Astrocyte of the cerebellum (primary cell): ENCODE data around the gene WDR20.
A peak's percentile ranks its signal among the peaks of the same experiment; 100 is the strongest.
"Not testable (repeated sequence)": the region's sequence is repeated elsewhere in the genome, so short reads cannot be mapped to it uniquely, and the experiment has no call there.

Source experiments
- DNase-seq: peaks from one replicate; pipeline ENCODE4 v3.0.0-alpha.2; 2011; ENCODE audit warnings: low read depth
- H3K4me3 ChIP-seq: 2 replicates; pipeline ENCODE4 v1.5.1; 2011; ENCODE audit warnings: mild to moderate bottlenecking, low read depth, low read length, moderate library complexity
- in situ Hi-C: cut with HindIII; loops from 2 replicates; pipeline ENCODE4 v1.10.0; 2017; ENCODE audit warnings: low sequenced_read_pairs
- TF ChIP-seq, protein P1 (sequence below): IDR thresholded peaks from 2 replicates; pipeline ENCODE4 v1.5.1; 2012; ENCODE audit warnings: low read length, low read depth, moderate library complexity, mild to moderate bottlenecking; ENCODE audit errors: missing control alignments

Gene WDR20

GRCh38 chr14:102235275-102235897 is 95.7 kb downstream of the WDR20 start:
- TF ChIP-seq, protein P1, sequence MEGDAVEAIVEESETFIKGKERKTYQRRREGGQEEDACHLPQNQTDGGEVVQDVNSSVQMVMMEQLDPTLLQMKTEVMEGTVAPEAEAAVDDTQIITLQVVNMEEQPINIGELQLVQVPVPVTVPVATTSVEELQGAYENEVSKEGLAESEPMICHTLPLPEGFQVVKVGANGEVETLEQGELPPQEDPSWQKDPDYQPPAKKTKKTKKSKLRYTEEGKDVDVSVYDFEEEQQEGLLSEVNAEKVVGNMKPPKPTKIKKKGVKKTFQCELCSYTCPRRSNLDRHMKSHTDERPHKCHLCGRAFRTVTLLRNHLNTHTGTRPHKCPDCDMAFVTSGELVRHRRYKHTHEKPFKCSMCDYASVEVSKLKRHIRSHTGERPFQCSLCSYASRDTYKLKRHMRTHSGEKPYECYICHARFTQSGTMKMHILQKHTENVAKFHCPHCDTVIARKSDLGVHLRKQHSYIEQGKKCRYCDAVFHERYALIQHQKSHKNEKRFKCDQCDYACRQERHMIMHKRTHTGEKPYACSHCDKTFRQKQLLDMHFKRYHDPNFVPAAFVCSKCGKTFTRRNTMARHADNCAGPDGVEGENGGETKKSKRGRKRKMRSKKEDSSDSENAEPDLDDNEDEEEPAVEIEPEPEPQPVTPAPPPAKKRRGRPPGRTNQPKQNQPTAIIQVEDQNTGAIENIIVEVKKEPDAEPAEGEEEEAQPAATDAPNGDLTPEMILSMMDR, result peak; percentile 96
- DNase-seq, result peak; percentile 83
- peak overlapping the region; percentile 16 for H3K4me3 ChIP-seq
- in situ Hi-C loops, result no loop called here

DNA sequence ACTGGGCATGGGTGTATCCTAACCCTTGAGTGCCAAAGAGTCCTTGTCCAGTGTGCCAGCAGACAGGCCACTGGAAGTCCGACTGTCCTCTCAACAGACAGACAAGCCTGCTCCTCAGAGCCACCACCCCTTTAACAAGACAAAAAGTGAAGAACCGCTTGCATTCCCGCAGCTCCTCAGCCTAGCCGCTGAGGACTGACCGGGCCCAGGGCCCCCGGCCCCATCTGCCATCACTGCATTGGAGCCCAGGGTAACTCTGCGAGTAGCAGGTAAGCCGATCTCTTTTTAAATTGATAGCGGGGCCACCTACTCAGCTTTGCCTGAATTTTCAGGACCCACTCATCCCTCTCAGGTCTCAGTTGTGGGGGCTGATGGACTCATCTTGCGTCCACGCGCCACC is 96.3 kb downstream of the WDR20 start:
- no peak overlapping the region for H3K4me3 ChIP-seq
- in situ Hi-C loops, result no loop called here
- TF ChIP-seq, protein P1, result no peak
- no peak for DNase-seq

DNA sequence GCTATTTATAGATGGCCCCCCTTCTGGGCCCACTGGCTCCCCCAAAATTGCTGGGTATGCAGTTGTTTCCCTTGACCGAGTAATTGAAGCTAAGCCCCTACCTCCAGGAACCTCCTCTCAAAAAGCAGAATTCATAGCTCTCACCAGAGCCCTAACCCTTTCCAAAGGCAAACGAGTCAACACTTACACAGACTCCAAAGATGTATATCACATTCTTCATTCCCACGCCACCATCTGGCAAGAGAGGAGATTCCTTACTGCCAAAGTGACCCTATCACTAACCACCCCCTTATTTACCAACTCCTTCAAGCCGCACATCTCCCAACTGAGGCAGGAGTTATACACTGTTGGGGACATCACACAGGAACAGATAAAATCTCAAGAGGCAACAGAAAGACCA is 98.4 kb downstream of the WDR20 start:
- TF ChIP-seq, protein P1, result no peak
- in situ Hi-C loops, result no loop called here
- no peak overlapping the region for H3K4me3 ChIP-seq
- DNase-seq, result no peak

GRCh38 chr14:102238766-102239165 is 99.1 kb downstream of the WDR20 start:
- no peak overlapping the region for H3K4me3 ChIP-seq
- TF ChIP-seq, protein P1, result no peak
- in situ Hi-C loops, result no loop called here
- DNase-seq, result no peak

DNA sequence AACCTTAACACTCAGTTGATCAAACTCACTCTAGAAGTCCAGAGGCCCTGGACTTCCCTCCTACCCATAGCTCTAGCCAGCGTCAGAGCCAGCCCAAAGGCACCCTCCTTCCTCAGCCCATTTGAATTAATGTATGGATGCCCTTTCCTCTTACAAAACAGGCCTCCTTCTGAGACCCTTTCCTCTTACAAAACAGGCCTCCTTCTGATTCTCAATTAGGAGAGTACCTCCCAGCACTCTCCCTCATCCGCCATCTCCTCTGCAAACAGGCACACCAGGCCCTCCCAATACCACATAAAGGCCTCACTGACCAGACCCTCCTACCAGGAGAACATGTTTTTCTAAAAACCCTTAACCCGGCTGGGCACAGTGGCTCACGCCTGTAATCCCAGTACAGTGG is 99.5 kb downstream of the WDR20 start:
- in situ Hi-C loops, result no loop called here
- no peak for DNase-seq
- H3K4me3 ChIP-seq, result no peak overlapping the region
- TF ChIP-seq, protein P1, result no peak

DNA sequence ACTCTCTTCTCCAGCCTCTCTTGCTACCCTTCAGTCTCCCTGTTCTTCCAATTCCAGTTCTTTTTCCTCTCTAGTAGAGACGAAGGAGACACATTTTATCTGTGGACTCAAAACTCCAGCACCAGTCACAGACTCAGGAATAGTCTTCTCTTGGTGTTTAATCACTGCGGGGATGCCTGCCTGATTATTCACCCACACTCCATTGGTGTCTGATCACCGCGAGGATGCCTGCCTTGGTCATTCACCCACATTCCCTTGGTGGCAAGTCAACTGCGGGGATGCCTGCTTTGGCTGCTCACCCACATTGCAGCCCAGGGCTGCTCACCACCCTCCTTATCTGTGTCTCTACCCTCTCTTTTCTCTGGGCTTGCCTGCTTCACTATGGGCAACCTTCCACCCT is 100.8 kb downstream of the WDR20 start:
- H3K4me3 ChIP-seq, in situ Hi-C loops, DNase-seq: not testable (repeated sequence)

DNA sequence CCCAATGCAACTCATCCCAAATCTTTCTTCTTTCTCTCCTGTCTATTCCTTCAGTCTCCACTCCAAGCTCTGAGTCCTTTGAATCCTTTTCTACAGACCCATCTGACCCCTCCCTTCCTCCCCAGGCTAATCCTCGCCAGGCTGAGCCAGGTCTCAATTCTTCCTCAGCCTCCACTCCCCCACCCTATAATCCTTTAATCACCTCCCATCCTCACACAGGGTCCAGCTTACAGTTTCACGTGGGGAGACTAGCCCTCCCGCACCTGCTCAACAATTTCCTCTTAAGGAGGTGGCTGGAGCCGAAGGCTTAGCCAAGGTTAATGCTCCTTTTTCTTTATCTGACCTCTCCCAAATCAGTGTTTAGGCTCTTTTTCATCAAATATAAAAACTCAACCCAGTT is 101.5 kb downstream of the WDR20 start:
- H3K4me3 ChIP-seq, result no peak overlapping the region
- in situ Hi-C loops, result no loop called here
- no peak for DNase-seq
- TF ChIP-seq, protein P1, result no peak

DNA sequence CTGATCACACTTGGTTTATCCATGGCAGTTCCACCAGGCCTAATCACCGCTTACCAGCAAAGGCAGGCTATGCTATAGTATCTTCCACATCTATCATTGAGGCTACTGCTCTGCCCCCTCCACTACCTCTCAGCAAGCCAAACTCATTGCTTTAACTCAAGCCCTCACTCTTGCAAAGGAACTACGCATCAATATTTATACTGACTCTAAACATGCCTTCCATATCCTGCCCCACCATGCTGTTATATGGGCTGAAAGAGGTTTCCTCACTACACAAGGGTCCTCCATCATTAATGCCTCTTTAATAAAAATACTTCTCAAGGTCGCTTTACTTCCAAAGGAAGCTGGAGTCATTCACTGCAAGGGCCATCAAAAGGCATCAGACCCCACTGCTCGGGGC is 104.1 kb downstream of the WDR20 start:
- in situ Hi-C loops, result not testable (repeated sequence)

More for the DNA sequence above, 104.1 kb downstream of the WDR20 start:
- not testable (repeated sequence) for H3K4me3 ChIP-seq, DNase-seq
